Dendritic cell treated with granulocyte-macrophage colony-stimulating factor and Interleukin-4, amounts not matched to agents 40 ng/mL and 50 ng/mL, for 4 days (primary cell): ENCODE data around the gene TMEM11.

Experiments used
- H3K27ac Mint-ChIP-seq: one replicate; pipeline ENCODE4 v1.8.0; 2022; ENCODE audit warnings: mild to moderate bottlenecking, mixed read lengths
- H3K27me3 Mint-ChIP-seq: one replicate; pipeline ENCODE4 v1.8.0; 2022; ENCODE audit warnings: mild to moderate bottlenecking, mixed read lengths
- H3K36me3 Mint-ChIP-seq: one replicate; pipeline ENCODE4 v1.8.0; 2022; ENCODE audit warnings: low read depth, mixed read lengths
- H3K4me1 Mint-ChIP-seq: one replicate; pipeline ENCODE4 v1.8.0; 2022; ENCODE audit warnings: low read depth, mixed read lengths
- H3K4me3 Mint-ChIP-seq: one replicate; pipeline ENCODE4 v1.8.0; 2022; ENCODE audit warnings: mild to moderate bottlenecking, moderate library complexity, mixed read lengths
- H3K9me3 Mint-ChIP-seq: one replicate; pipeline ENCODE4 v1.8.0; 2022; ENCODE audit warnings: mixed read lengths
- intact Hi-C: fragments of 100-400 bp; cut with micrococcal nuclease; formaldehyde crosslinking; loops from one replicate; pipeline ENCODE4 v1.15.0; 2022

The TMEM11 gene, protein sequence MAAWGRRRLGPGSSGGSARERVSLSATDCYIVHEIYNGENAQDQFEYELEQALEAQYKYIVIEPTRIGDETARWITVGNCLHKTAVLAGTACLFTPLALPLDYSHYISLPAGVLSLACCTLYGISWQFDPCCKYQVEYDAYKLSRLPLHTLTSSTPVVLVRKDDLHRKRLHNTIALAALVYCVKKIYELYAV

DNA sequence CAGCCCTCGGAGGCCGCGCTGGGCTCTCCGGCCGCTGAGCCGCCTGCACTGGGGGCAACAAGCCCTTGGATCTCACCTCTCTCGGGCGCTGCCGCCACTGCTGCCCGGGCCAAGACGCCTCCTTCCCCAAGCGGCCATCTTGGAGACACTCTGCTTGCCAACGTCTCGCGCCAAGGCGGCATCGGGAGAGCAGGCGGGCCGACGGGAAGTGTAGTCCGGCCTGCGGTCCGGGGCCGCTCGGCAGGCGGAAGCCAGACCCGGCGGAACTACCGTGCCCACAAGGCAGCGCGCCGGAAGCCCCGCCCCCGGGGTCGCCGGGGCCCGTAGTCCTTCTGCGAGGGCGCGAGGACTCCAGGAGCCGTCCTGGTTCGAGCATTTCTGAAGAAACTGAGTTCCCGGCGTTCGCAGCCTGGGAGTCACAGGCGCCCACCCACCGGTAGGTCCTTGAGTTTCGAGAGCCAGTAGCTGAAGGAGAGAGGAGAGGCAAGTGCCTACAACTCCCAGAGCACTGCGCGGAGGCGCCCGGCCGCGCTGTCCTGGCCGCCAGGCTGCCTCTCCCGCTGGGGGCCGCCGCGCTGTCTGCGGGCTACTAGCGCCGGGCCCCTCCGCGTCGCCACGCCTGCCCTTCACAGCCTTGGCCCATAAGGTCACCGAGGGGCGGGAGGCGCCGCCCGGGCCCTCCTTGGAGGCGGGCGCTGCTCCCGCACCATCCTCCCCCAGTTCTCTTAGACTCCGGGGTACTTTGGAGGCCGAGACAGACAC is at the start of gene TMEM11:
TMEM11 (minus strand) TSS at position 147 of the 762 bp plus-strand sequence; CDS start at position 138, 9 bp downstream.
- Mint-ChIP-seq H3K4me1 (peaks cover 67% of the 10 kb centered on the region), H3K4me3 (peak within 1 kb of the TSS; percentile 87), H3K9me3 (no peaks in the 10 kb centered on the region), H3K27me3 (no peaks in the 10 kb centered on the region), H3K27ac (peak within 1 kb of the TSS; percentile 93), H3K36me3 (peaks cover 49% of the 10 kb centered on the region)
- intact Hi-C loops: loop anchor here (1.0 to 5.0 kb wide), 4 partner anchors 39 to 172 kb away; partner anchors contain the start of genes DHRS7B, NATD1 and USP22

DNA sequence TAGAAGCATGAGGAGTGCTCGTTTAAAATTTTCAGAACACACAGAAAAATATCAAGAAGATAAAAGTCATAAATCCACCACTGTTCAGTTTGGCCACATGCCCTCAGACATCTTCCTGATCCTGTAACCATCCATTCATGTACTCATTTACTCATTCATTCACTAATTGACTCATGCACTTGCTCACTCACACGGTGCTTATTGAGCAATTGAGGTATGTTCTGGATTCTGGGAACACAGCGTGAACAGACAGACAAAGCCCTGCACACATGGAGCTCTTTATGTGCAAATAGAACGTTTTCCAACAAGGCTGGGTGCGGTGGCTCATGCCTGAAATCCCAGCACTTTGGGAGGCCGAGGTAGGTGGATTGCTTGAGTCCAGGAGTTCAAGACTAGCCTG is 49.4 kb upstream of the TMEM11 start:
- H3K4me1 Mint-ChIP-seq: no peaks in the 10 kb centered on the region
- no peaks in the 10 kb centered on the region for H3K27me3 Mint-ChIP-seq
- intact Hi-C loops: no loop called here
- no peaks in the 10 kb centered on the region for H3K36me3 Mint-ChIP-seq
- no peak overlapping the region for H3K4me3 Mint-ChIP-seq
- H3K27ac Mint-ChIP-seq: no peak overlapping the region
- no peaks in the 10 kb centered on the region for H3K9me3 Mint-ChIP-seq

DNA sequence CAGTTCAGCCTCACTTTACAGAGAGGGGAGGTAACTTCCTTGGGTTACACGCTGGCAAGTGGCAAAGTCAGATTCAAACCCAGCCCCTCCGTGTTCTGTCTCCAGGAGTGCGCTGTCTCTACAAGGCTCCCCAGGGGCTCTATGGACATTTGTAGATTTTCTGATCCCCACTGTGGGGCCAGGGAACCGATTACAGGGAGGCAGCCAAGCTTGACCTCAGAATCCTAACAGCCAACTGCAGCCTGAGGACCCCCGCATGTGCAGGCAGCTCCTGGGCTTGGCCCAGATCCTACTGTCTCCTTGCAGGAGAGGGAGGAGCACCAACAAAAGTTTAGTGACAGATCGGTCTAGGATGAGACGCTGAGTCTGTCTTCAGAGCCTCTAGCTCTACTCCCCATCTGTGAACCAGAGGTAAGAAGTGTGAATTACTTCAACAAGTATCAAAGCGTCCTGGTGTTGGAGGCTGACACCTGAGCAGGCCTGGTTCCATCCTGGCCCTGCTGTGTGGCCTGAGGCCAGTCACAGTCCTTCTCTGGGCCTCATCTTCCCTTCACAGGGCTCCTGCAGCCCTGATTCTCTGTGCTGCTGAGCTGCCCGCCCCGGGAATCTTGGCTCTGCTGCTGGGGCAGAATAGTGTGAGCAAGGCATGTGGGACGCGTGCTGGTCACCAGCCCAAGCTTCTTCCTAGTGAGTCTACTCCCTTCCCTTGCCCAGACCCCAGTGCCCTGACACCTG is 48.5 kb upstream of the TMEM11 start:
- Mint-ChIP-seq H3K9me3 (no peaks in the 10 kb centered on the region), H3K27ac (no peak overlapping the region), H3K4me3 (no peak overlapping the region), H3K4me1 (no peaks in the 10 kb centered on the region), H3K36me3 (no peaks in the 10 kb centered on the region), H3K27me3 (peaks cover 1% of the 10 kb centered on the region)
- intact Hi-C loops: no loop called here

DNA sequence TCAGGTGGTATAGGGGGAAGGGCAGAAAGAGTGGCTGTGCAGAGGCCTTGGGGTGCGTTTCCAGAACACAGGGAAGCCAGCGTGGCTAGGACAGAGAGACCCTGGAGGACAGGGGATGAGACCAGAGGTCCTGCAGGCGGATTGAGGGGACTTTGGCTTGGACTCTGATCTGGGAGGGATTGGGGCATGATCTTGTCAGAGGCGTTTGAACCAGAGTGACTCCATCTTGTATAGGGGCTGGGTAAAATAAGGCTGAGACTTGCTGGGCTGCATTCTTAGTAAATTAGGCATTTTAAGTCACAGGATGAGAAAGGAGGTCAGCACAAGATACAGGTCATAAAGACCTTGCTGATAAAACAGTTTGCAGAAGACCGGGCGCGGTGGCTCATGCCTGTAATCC is 44.6 kb upstream of the TMEM11 start:
- H3K27ac Mint-ChIP-seq: no peak overlapping the region
- intact Hi-C loops: no loop called here
- H3K4me1 Mint-ChIP-seq: no peaks in the 10 kb centered on the region

DNA sequence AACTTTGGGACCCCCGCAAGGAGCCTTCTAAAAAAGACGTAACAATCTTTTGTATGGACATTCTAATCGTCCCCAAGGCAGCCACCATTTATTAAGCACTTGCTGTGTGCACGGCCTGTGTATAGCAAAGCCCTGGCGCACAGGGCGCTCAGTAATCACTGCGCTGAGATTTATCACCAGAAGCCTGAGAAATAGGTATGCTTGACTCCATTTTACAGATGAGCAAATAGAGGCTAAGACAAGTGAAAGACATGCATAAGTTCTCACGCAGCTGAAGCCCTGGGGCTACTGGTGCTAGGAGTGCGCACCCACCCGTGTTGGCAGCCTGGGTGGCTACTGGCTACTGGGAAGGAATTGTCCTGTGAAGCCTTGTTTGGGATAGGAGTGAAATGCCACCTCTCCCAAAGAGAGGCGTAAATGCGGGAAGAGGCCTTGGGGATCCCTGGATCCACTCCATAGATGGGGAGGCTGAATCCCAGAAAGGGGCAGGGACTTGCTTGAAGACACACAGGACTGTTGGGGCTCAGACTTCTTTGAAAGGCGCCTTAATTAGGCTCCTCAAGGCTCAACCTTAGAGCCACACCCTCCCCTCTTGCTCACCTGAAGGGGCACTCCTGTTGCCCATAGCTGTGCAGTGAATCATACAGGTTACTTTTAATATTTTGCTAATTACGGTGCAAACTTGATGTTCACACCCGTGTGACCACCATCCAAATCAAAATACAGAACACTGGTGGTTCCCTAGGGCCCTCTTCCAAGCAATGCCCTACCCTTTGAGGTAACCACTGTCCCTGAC is 39.9 kb upstream of the TMEM11 start:
- H3K9me3 Mint-ChIP-seq: no peaks in the 10 kb centered on the region
- H3K36me3 Mint-ChIP-seq: no peaks in the 10 kb centered on the region
- peaks cover 33% of the 10 kb centered on the region for H3K4me1 Mint-ChIP-seq
- intact Hi-C loops: loop anchor here (1.0 kb wide), 1 partner anchor 40 kb away; the partner anchor contains the start of gene TMEM11
- H3K27me3 Mint-ChIP-seq: peaks cover 1% of the 10 kb centered on the region
- H3K27ac Mint-ChIP-seq: peak overlapping the region; percentile 66
- peak overlapping the region; percentile 72 for H3K4me3 Mint-ChIP-seq

More for the DNA sequence above, 44.6 kb upstream of the TMEM11 start:
- Mint-ChIP-seq H3K9me3 (no peaks in the 10 kb centered on the region), H3K36me3 (no peaks in the 10 kb centered on the region), H3K27me3 (peaks cover 1% of the 10 kb centered on the region), H3K4me3 (no peak overlapping the region)

DNA sequence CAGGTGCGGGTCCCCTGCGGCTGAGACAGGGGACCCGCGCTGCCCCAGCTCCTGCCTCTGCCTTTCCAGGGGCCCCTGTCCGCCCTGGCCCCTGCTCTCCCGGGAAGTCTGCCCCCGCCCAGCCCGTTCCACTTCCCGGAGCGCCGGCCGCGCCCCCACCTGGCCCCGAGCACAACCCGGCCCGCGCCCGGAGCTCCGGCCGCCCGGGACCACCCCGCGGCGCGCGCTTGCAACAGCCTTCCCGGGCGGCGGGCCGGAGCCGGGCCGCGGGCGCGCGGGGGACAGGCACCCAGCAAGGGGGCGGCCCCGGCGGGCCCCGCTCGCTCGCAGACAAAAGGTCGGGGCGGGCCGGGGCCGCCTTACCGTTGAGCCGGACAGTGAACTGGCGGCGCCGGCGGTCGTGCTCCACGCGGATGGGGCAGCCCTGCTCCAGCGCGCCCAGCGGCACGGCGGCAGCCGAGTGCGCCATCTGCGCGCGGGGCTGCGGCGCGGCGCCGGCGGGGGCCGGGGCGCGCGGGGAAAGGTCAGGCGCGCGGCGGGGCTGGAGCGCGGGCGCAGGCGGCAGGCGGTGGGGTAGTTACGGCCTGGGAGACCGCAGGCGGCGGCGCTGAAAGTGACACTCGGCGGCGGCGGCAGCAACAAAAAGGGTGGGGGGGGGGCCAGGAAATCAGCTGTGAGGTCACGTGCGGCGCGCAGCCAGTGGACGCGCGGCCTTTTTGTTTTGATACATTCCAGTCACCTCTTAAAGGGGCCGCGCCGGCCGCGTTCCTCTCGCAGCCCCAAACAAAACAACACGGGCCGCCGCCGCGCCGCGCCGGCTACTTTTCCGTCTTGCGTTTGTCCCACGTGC is 39.1 kb upstream of the TMEM11 start, which contains the start of gene NATD1:
NATD1 (minus strand) TSS at position 615 of the 850 bp plus-strand sequence; CDS start at position 469, 146 bp downstream.
- Mint-ChIP-seq H3K4me3 (peak within 1 kb of the TSS; percentile 77), H3K9me3 (no peaks in the 10 kb centered on the region), H3K27me3 (peaks cover 1% of the 10 kb centered on the region), H3K4me1 (peaks cover 34% of the 10 kb centered on the region), H3K36me3 (peaks cover under 1% of the 10 kb centered on the region), H3K27ac (peak within 1 kb of the TSS; percentile 67)
- intact Hi-C loops: loop anchor here (1.0 kb wide), 1 partner anchor 39 kb away; the partner anchor contains the start of gene TMEM11

DNA sequence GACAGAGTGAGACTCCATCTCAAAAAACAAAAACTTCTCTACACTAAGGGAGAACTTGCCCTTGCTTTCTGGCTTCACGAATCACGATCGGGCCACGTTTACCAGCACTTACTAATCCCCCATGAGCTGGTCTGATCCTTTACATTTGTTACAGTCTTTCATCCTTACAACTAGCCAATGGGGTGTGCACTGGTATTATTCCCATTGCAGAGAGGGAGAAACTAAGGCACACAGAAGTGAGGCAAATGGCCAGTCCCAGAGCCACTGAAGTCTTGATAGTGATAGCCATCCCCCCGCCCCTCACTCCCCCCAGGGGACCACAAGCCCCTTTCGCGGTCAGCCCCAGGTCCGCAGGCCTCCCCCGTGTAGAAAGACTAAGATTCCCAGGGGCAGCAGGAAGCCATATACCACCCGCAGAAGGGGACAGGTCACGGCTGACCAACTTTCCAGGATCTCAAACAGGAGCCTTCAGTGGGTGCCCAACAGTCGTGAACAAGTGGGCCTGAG is 38.4 kb upstream of the TMEM11 start:
- Mint-ChIP-seq H3K4me3 (peak overlapping the region; percentile 77), H3K36me3 (peaks cover 6% of the 10 kb centered on the region), H3K27ac (peak overlapping the region; percentile 67), H3K27me3 (no peaks in the 10 kb centered on the region), H3K4me1 (peaks cover 34% of the 10 kb centered on the region), H3K9me3 (no peaks in the 10 kb centered on the region)
- intact Hi-C loops: no loop called here

DNA sequence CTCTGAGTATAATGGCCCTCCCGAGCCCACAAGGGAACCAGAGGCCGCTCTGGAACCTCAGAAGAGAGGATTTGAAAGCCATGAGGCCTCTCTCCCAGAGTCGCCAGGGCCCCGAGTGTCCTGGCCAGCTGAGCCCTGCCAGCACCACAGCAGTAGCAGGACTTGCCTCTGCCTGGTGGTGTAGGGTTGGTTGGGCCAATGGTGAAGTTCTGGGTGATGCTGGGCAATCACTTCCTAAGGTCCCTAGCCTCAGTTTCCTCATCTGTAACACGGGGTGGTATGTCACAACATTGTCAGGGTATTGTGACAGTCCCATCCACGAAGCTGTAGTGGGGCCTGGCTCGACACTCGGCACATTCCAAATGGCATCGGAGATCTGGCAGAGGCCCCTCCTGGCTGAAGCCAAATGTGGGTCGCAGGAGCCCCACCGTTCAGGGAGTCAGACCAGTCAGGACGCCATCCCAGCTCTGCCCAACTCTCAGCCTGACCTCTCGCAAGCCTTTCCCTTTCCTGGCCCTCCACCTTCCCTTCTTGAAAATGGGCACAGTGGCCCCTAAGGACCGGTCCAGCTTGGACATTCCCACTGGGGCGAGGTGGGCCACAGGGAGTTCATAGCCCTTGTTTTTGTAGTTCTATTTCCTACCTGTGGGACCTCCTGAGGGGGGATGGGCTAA is 37.5 kb upstream of the TMEM11 start:
- intact Hi-C loops: no loop called here
- H3K27me3 Mint-ChIP-seq: no peaks in the 10 kb centered on the region
- no peak overlapping the region for H3K27ac Mint-ChIP-seq
- H3K4me1 Mint-ChIP-seq: peaks cover 34% of the 10 kb centered on the region
- no peak overlapping the region for H3K4me3 Mint-ChIP-seq
- peaks cover 6% of the 10 kb centered on the region for H3K36me3 Mint-ChIP-seq
- no peaks in the 10 kb centered on the region for H3K9me3 Mint-ChIP-seq

DNA sequence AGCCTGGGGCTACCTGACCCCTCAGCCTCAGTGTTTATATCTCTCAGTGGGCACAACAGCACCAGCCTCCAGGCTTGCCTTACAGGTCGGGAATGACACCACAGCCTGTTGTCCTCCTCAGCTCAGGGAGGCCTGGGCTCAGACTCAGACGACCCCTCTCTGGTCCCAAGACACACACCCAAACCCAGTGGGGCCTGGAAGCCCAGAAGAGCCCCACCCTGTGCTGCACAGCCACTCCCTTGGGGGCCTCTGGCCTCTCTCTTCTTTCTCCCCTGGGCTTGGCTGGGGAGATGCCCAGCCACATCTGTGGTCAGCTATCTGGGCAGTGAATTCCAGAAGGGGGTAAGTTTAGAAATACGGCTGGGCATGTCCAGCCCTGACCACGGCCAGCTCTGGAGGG is 36.9 kb upstream of the TMEM11 start:
- H3K9me3 Mint-ChIP-seq: no peaks in the 10 kb centered on the region
- intact Hi-C loops: no loop called here
- H3K4me3 Mint-ChIP-seq: no peak overlapping the region

DNA sequence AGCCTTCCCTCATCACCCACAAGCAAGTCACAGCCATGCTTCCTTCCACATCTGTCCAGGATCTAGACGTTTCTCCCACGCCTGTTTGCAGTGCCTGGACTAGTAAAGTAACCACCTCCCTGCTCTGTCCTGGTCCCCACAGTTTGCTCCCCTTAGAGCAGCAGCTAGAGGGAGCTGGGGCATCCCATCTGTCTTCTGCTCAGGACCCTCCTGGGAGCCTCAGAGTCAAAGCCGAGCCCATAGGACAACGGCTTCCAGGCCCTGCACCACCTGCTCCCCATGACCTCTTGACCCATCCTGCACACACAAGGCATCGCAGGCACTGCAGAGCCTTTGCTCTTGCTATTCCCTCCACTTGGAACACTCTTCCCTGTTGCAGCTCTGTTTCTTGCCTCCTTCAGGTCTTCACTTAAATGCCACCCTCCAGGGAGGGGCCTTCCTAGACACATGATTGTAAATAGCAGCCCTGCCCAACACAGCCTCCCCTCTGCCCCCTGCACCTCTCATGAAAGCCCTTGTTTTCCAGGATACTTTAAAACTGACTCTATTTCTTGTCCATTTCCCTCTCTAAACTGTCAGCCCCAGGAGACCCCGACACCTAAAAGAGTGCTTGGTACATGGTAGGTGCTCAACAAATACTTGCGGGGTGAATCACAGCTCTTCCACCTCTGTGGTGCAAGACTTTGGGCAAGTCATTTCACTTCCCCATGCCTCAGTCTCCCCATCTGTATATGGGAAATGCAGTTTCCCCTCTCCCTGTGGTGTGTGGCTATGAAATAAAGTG is 36.2 kb upstream of the TMEM11 start:
- peaks cover 39% of the 10 kb centered on the region for H3K4me1 Mint-ChIP-seq
- no peak overlapping the region for H3K4me3 Mint-ChIP-seq
- peaks cover 6% of the 10 kb centered on the region for H3K36me3 Mint-ChIP-seq
- intact Hi-C loops: no loop called here
- no peak overlapping the region for H3K27ac Mint-ChIP-seq
- H3K9me3 Mint-ChIP-seq: no peaks in the 10 kb centered on the region
- H3K27me3 Mint-ChIP-seq: no peaks in the 10 kb centered on the region

More for the DNA sequence above, 36.9 kb upstream of the TMEM11 start:
- Mint-ChIP-seq H3K27me3 (no peaks in the 10 kb centered on the region), H3K27ac (no peak overlapping the region), H3K4me1 (peaks cover 35% of the 10 kb centered on the region), H3K36me3 (peaks cover 6% of the 10 kb centered on the region)

DNA sequence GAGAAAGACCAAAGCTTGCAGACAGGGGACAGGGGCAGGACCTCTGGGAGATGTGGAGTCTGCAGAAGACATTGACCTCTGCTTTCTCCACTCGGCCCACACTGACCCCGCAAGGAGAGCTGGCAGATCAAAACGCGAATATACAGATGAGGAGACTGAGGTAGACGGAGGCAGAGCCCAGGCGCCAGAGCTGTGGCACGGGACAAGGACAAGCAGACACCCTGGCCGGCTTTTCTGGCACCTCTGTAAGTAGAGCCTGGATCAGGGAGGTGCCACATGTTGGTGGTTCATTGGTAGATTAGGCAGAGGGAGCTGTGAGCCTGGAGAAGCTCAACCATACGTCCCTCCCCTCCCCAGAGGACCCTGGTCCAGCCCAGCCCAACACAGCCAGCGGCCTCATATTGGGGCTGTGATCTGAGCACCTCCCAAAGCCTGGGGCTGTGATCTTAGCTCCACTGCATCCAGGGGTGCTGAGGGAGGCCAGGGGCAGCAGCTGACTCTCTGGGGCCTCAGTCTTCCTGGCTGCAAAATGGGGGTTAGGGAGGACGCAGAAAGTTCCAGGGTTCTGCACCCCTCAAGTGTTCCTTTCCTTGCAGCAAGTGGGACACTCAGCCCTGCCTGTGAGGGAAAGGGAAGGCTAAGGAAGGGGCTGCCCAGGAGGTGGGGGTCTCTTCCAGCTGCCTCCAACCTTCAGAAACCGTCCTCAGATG is 35.3 kb upstream of the TMEM11 start:
- Mint-ChIP-seq H3K9me3 (no peaks in the 10 kb centered on the region), H3K4me1 (peaks cover 39% of the 10 kb centered on the region), H3K36me3 (peaks cover 6% of the 10 kb centered on the region), H3K27ac (no peak overlapping the region), H3K4me3 (no peak overlapping the region), H3K27me3 (no peaks in the 10 kb centered on the region)
- intact Hi-C loops: no loop called here
